Limb (tissue), 2 donors: ENCODE measurements around the gene TRAF3IP1.
"Not testable (repeated sequence)": the region's sequence is repeated elsewhere in the genome, so short reads cannot be mapped to it uniquely, and the experiment has no call there.

Source experiments
- DNase-seq, 2 donors: peaks; one replicate each; pipeline ENCODE4 v3.0.0-alpha.2; 2016; ENCODE audit errors: extremely low spot score in 2 of 2

The TRAF3IP1 gene

DNA sequence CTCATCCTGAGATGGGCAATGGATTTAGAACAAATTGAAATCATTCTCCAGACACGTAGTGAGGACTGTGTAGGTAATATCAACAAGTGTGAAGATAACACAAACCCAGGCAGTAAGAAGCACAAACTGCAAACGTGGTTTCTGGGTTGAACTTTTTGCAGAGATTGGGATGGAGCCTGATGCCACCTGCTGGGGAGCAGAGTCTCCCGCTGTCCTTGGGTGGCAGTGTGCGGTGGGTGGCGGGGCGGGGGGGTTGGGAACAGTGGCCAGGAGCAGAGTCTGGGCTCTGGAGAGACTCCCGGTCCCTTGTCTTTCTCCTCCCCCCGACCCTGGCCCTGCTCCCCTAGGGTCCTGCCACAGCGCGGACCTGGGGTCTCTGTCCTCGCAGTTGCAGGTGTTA lies 19.5 kb downstream of the TRAF3IP1 start:
- no peak for DNase-seq

DNA sequence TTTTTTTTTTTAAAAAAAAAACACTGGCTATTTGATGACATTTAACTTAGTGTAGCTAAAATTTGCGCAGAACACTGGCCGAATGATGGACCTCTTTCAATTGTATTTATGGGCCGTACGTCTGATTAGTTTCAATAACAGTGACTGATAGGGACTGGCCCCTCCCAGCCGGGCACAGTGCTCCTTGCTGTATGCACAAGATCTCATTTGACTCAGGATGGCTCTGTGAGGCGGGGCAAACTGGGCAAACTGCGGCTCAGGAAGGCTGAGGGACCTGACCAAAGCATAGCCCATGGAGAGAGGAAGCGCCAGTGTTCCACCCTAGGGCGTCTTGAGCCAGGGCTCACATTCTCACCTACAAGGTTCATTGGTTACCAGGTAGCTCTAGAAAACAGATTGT lies 21.2 kb downstream of the TRAF3IP1 start:
- no peak for DNase-seq

DNA sequence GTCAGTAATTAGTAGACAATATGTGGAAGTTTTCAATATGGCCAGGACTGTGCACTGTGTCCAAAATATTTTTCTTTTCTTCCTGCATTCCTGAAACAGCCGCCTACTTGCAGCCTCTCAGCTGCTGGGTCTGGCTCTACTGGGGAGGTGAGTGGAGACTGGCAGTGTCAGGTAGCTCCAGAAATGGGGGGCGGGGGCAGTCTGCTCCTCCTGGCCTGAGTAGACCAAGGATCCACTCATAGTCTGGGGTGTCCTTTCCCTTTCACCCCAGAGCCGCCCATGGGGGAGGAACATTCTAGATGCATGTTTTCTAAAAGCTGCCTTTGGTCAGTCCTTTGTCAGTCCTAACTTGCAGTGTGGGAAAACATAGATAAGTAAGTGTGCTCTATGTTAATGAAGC lies 23.7 kb downstream of the TRAF3IP1 start:
- no peak for DNase-seq

DNA sequence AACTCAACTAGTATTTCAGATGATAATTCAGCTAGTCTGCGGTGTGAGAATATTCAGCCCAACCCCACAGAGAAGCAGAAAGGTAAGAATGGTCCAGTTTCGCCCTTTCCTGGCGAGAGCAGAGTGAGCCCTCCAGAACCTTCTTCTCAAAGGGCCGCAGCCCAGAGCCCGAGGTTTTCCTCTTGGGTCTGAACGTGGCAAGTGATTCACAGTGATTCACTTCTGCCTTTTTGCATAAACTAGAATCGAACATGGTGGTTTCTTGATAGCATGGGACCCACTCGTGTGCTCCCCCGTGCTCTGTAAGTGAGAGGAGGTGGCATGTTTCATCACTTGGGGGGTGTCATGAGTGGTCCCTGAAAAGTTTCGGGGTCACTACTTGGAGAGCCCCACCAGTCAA lies 24.2 kb downstream of the TRAF3IP1 start:
- DNase-seq, result no peak

DNA sequence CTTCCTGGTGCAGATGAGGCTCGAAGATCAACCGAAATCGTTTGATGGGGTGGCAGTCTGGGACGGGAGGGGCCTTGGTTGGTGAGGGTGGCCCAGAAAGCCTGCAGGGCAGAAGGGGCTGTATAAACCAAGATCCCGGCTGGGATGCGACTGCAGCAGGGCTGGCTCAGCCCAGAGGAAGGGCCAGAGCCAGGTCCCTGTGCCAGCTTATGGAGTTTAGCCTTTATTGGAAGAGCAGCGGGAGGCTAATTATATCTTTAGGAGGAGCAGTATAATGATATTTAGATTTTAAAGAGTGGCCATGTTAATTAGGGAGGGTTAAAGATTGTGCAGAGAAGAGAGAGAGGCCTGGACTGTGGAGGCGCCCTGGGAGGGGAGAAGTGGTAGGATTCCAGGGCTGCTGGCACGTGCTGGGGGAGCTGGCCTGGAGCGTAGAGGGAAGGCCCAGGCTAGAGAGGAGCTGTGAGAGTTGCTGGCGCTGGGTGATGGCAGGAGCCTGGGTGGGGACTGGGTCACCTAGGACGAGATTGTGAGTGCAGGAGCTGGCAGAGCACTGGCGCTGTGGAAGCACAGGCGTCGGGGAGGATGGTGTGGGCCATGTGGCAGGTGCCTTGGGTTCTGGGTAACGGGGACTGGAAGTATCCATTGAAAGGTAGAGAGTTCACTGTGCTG lies 25.1 kb downstream of the TRAF3IP1 start:
- DNase-seq, result no peak

DNA sequence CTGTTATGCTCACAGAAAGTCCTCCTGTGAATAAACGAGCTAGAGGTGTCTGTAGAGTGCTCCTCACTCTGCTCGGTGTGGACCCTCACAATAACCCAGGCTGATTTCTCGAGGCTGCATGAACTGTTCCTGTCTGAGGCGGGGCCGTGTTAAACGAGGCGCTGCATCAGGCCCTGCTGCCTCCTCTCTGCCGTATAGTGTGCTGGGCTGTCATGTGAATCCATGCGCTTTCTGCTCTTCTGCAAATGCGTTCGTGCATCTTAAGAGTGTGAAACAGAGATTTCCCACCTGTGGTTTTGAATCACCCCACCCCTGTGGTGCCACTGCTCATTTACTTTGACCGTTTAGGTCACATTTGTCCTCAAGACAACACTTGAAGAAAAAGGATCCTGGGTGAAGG lies 26.2 kb downstream of the TRAF3IP1 start:
- DNase-seq, result no peak

DNA sequence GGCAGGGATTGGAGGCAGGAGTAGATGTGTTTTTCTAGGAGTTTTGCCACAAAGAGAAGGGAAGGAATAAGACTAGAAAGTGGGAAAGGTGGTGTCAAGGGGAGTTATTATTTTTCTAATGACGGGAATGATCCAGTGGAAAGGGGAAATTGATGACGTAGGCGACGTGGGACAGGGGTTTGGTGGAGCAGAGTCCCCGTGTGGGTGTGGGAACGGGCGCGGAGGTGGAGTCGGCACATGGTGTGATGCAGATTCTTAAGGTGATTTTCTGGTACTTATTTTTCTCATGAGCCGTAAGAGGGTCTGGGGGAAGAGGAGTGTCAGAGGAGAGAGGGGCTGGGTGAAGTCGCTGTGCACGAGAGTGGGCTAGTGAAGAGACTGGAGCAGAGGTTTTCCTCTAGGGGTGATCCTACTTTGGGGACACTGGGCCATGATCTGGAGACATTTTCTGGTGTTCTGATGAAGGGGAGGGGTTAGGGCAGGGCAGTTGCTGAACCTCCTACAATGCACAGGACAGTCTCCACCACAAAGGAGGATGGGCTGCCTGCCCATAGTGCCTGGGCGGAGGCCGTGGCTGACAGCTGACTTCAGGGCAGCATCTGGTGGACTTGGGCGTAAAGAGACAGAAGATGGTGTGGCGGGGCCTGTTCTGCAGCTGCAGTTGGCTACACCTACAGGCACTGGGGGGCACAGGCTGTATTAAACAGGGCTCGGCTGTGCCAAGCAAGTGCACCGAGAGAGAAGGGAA lies 30.0 kb downstream of the TRAF3IP1 start:
- no peak for DNase-seq

DNA sequence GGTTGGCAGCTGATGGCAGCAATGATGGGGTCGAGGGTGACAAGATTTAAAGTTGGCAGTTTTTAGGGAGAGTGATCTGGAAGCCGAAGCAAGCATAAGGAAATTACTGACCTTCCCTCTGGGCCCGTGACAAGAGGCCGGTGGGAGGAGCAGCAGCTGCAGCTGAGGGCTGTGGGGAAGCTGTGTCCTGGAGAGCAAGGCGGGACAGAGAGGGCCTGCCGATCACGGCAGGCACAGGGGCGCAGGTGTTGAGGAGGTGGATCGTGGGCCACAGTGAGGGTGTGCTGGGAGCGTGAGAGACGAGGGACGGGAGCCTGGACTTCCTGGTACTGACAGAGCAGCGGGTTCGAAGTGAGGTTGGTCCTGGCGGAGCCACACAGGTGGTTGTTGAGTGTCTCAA lies 31.0 kb downstream of the TRAF3IP1 start:
- no peak for DNase-seq

DNA sequence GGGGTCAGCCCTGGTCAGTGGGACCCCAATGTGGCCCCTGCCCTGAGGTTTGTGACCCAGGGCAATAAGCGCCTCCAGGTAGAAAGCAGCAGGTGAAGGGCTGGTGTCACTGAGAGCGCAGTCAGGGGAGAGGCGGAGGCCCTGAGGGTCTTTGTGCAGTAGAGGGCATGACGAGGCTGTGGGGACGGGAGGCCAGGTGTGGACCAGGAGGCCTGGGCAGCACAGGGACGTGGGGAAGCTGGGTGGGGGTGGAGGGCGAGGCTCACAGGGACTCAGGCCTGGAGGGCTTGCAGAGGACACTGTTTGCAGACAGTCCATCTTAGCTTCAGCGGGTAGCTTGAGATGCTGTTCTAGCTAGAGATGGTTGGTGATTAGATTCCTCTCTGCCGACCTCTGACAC lies 32.0 kb downstream of the TRAF3IP1 start:
- DNase-seq, result no peak

DNA sequence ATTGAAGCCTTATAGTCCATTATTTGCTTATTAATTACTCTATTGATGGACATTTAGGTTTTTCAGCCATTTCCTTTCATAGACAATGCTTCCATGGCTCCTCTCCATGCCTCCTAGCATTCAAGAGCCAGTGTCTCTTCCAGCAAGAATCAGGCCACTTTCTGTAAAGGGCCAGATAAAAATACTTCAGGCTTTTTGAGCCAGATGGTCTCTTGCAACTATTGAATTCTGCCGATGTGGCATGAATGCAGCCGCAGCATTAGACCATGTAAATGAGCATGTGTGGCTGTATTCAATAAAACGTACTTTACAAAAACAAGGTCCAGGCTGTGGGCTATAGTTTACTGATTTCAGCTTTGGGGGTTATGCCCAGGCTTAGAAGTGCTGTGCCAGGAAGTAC lies 38.5 kb downstream of the TRAF3IP1 start:
- DNase-seq, result no peak

DNA sequence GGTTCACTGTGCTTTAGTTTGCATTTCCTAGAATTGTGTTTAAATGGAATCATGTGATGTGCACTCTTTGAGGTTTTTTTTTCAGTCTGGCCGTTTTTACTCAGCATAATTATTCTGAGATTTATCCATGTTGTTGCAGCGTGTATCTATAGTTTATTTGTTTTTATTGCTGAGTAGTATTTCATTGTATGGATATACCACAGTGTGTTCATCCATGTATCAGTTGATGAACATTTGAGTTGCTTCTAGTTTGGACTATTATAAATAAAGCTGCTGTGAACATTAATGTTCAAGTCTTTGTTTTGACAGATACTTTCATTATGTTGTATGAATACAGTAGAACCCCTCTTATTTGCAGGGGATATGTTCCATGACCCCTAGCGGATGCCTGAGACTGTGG lies 39.1 kb downstream of the TRAF3IP1 start:
- DNase-seq, result no peak

DNA sequence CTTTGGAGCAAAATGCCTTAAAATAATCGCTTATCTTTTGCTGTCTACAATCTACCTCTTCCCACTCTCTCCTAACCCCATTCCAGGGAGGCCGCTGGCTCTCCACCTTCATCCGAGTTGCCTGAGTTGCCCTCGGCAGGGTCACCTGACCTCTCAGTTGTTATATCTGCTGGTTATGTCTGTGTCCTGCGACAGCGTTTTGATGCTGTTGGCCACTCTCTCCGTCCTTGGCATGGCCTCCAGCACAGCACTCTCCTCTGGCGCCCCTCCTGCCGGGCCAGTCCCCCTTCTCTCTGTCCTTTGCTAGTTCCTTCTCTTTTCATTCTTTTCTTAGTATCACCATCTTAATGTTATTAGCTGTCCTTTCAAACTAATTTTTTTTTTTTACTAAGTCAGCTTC lies 41.6 kb downstream of the TRAF3IP1 start:
- DNase-seq, result no peak

DNA sequence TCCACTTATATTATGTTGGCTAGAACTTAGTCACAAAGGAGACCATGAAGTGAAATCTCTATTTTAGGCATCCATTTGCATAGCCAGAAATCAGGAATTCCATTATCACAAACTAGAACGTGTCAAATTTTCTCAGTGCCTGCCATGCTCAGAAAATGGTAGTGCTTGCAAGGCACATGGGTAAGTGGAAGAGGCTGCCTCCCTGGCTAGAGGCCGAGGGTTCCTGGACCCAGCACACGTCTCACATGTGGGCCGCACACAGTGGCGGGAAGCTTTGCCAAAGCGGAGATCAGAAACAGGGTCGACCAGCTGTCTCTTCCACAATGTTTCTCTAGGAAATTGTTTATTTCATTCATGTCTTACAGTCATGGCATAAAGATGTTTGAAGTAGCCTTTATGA lies 42.3 kb downstream of the TRAF3IP1 start:
- no peak for DNase-seq

DNA sequence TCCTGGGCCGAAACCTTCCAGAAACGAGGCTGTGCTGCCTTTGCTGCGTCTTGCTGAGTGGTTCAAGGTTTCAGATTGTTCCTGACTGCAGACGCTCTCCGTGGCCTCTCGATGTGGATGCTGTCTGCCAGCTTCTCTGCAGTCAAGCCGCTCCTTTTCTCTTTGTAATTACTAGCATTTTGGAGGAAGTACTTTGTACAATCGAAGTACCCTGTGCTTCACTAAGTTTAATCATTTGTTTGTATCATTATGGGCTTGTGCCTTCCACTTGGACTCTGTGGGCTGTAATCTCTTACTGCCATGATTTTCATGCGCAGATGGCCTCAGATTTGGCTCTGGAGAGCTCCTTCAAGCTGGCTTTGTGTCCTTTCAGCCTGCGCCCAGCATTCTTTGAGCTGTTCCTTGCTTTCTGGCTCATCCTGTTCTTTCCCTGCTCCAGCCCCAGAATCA lies 49.3 kb downstream of the TRAF3IP1 start:
- DNase-seq, result no peak

DNA sequence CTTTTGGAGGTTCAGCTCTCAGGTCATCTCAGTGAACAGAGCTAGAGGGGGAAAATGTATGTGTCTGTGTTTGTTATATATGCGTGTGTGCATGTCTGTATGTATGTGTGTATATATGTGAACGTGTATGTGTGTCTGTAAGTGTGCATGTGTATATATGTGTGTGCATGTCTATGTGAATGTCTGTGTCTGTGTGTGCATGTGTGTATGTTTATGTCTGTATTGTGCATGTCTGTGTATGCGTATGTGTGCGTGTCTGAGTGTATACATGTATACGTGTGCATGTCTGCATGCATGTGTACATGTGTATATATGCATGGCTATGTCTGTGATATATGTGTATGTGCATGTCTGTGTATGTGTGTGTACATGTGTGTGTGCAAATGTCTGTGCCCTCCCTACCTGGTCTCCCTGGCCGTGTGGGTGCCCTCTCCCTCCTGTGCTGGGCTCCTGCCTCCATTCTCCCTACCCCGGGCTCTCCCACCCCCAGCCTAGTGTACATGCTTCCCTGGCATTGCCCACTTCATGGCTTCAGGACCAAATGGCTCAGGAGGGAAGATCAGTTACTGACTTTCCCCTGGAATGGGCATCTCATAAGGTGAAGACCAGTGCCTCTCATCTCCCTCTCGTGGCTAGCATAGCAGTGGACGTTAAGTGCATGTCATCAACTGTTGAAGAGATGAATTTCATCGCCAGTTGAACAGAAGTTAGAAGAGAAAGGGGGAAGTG lies 49.9 kb downstream of the TRAF3IP1 start:
- DNase-seq, result no peak

DNA sequence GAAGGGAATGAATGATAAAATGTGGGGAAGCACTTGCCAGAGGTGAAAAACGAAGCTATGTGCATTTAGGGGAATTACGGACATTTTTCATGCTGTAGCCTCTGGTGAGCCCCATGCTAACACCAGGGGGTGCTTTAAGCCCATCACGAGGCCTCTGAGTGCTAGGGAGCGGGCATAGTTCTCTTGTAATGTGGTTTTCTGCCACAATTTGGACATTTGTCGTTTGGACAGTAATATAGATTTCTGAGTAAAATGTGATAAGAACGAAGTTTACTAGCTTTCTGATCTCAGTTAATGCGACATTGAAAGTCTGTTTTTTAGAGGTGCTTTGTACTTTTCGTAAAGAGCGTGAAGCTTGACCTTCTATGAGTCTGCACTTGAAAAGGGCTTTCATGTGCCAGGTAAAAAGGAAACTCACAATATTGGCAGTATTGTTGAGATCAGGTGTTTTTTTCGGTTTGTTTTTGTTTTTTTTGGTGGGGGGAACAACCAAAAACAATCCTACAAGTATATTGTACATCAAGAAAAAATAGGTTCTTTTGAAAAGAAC lies 50.6 kb downstream of the TRAF3IP1 start:
- peak; percentile 78 to 81 for DNase-seq

DNA sequence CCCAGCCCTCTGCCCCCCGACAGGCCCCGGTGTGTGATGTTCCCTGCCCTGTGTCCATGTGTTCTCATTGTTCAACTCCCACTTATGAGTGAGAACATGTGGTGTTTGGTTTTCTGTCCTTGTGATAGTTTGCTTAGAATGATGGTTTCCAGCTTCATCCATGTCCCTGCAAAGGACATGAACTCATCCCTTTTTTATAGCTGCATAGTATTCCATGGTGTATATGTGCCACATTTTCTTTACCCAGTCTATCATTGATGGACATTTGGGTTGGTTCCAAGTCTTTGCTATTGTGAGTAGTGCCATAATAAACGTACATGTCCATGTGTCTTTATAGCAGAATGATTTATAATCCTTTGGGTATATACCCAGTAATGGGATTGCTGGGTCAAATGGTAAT lies 52.0 kb downstream of the TRAF3IP1 start:
- DNase-seq, result not testable (repeated sequence)

DNA sequence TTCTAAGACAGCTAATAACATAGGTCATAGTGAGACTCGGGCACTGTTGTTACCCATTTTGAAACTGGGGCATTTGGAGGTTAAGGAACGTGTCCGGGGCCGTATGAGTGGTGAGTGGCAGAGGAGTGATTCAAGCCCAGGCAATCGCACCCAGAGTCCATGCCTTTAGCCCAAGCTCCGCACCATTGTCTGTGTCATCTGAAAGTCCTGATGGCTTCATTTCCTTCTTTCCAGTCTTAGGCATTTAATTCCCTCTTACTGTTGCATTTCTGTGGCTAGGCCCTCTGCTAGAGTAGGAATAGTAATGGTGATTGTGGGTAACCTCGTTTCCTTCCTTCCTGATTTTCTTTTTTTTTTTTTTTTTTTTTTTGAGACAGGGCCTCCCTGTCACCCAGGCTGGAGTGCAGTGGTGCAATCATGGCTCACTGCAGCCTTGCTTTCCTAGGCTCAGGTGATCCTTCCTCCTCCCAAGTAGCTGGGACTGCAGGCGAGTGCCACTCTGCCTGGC lies 56.6 kb downstream of the TRAF3IP1 start:
- no peak for DNase-seq

DNA sequence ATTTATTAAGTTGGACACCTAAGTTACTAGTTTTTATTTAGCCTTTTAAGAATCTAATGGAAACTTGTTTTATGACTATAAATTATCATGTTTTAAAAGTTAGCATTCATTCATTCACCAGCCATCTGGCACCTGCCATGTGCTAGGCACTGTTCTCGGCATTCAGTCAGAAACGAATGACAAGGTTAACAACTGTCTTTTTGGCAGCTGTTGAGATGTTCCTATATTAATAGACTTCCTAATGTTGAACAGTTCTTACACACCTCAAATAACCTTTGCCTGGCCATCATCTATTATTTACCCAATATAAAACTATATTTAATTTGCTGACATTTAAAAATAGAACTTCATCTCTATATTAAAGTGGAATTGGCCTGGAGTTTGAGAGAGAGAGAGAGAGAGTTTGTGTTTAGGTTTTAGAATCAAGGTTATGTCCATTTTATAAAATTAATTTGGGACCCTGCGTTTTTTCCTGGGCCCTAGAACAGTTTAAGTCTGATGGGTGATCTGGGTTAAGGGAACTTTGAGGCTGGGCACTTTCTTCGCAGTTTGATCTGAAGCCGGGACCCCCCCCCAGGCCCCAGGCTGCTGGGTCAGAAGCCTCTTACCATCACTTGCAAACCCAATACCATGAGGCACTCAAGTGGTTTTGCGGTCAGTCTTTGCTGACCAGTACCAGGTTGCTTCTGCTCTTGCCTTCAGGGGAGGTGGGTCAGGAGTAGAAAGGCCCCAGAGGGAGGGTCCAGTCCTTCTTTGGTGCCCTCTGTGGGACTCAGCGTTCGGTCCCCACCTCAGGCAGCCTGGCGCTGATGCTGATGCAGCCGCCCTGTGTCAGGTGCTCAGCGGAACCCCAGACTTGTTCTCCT lies 58.1 kb downstream of the TRAF3IP1 start:
- DNase-seq, result no peak

DNA sequence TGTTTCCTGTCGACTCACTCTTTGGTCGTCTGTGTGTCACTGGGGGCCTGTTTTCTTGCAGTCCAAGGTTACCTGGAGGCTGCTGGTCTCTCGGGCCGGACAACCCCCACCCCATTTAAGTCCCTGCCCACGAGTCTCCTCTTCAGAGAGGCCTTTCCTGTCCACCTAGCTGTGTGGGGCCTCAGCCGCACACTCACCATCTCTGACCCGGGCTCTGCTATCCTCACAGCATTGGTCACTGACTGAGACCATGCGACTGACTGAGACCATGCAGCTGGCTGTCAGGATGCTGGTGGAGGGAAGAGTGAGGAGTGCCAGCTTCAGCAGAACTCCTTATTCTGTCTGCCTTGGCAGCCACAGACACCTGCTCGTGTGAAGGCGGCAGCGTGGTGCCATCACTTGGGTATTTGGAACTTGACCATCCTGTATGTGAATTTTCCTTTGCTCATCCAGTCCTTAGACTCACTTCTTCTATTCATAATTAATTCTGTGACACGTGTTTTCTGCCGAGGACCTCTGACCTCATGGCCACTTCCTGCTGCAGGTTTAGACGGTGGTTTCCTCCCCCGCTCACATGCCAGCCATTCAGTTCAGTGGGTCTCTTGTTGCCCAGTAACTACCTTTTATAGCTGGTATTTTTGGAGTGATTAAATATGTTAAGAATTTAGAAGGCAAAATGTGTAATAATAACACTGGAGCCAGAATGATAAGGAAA lies 58.9 kb downstream of the TRAF3IP1 start:
- DNase-seq, result no peak
